Osteocyte (in vitro differentiated cells): ENCODE results near the gene ALDH3B2. TPM values are rescaled to one million over a fixed set of nuclear protein-coding genes. Genes with fewer than 3 reads are reported as not detected.
A peak's percentile ranks its signal among the peaks of the same experiment; 100 is the strongest.

Source experiments
- DNase-seq: peaks from one replicate; pipeline ENCODE4 v3.0.0; 2021; ENCODE audit warnings: mixed read lengths; ENCODE audit not compliant: unreplicated experiment; ENCODE audit errors: extremely low spot score
- H3K27ac Mint-ChIP-seq: one replicate; pipeline ENCODE4 v1.8.0; 2021; ENCODE audit warnings: mild to moderate bottlenecking, mixed read lengths; ENCODE audit not compliant: unreplicated experiment
- H3K27me3 Mint-ChIP-seq: one replicate; pipeline ENCODE4 v1.8.0; 2021; ENCODE audit warnings: mixed read lengths; ENCODE audit not compliant: unreplicated experiment
- H3K36me3 Mint-ChIP-seq: one replicate; pipeline ENCODE4 v1.8.0; 2021; ENCODE audit warnings: mixed read lengths; ENCODE audit not compliant: unreplicated experiment
- H3K4me1 Mint-ChIP-seq: one replicate; pipeline ENCODE4 v1.8.0; 2021; ENCODE audit warnings: mixed read lengths; ENCODE audit not compliant: unreplicated experiment
- H3K4me3 Mint-ChIP-seq: one replicate; pipeline ENCODE4 v1.8.0; 2021; ENCODE audit warnings: mild to moderate bottlenecking, moderate library complexity, mixed read lengths; ENCODE audit not compliant: unreplicated experiment
- H3K9me3 Mint-ChIP-seq: one replicate; pipeline ENCODE4 v1.8.0; 2021; ENCODE audit warnings: mixed read lengths; ENCODE audit not compliant: unreplicated experiment
- CTCF ChIP-seq: fragments of 200-600 bp; sonication (generic); IDR thresholded peaks from 2 replicates; pipeline ENCODE4 v1.5.0; 2021; ENCODE audit warnings: antibody characterized with exemption, mild to moderate bottlenecking, moderate library complexity
- total RNA-seq: library from RNA; stranded (reverse); gene quantifications from 2 replicates; pipeline ENCODE4 v1.2.1, GENCODE V29; 2021

ALDH3B2 gene
- total RNA-seq, 1 donor from 2014 or later: not detected

- no peak for DNase-seq
- Mint-ChIP-seq H3K4me3 (no peak overlapping the region), H3K4me1 (no peaks in the 10 kb centered on the region), H3K27ac (no peak overlapping the region), H3K36me3 (no peaks in the 10 kb centered on the region), H3K9me3 (no peaks in the 10 kb centered on the region), H3K27me3 (peaks cover 3% of the 10 kb centered on the region)
- no peak for TF ChIP-seq CTCF
These were observed 24.6 kb downstream of the ALDH3B2 start for GRCh38 chr11:67649634-67650510.

GRCh38 chr11:67648796-67649613, 25.4 kb downstream of the ALDH3B2 start:
- Mint-ChIP-seq H3K9me3 (no peaks in the 10 kb centered on the region), H3K4me3 (no peak overlapping the region), H3K27me3 (peaks cover 3% of the 10 kb centered on the region), H3K36me3 (no peaks in the 10 kb centered on the region), H3K4me1 (no peaks in the 10 kb centered on the region), H3K27ac (no peak overlapping the region)
- TF ChIP-seq CTCF: no peak
- no peak for DNase-seq

GRCh38 chr11:67648140-67648795, 26.2 kb downstream of the ALDH3B2 start:
- DNase-seq: no peak

GRCh38 chr11:67647471-67647870, 27.0 kb downstream of the ALDH3B2 start:
- H3K36me3 Mint-ChIP-seq: no peaks in the 10 kb centered on the region
- no peak for TF ChIP-seq CTCF
- peak; percentile 84 for DNase-seq
- H3K27me3 Mint-ChIP-seq: peaks cover 3% of the 10 kb centered on the region
- H3K4me3 Mint-ChIP-seq: no peak overlapping the region
- no peaks in the 10 kb centered on the region for H3K9me3 Mint-ChIP-seq
- no peak overlapping the region for H3K27ac Mint-ChIP-seq
- no peaks in the 10 kb centered on the region for H3K4me1 Mint-ChIP-seq

More at GRCh38 chr11:67648140-67648795, 26.2 kb downstream of the ALDH3B2 start:
- Mint-ChIP-seq H3K9me3 (no peaks in the 10 kb centered on the region), H3K4me3 (no peak overlapping the region), H3K27me3 (peaks cover 3% of the 10 kb centered on the region), H3K27ac (no peak overlapping the region), H3K4me1 (no peaks in the 10 kb centered on the region), H3K36me3 (no peaks in the 10 kb centered on the region)
- no peak for TF ChIP-seq CTCF
